ENCODE data around the gene ZMYND11.

- TF ChIP-seq POLR2A (IDR thresholded peaks at IDR 0.05): no peak
- TF ChIP-seq CTCF (IDR thresholded peaks at IDR 0.05): no peak
Measured at GRCh38 chr10:289581-289980, 154.3 kb downstream of the ZMYND11 start.

All from Peyer's patch (tissue), 4 donors.